Activated CD4-positive, alpha-beta T cell treated with anti-CD3 and anti-CD28 coated beads for 1 hour (primary cell): ENCODE results near the gene DNAJC5.
"Not testable (repeated sequence)": the region's sequence is repeated elsewhere in the genome, so short reads cannot be mapped to it uniquely, and the experiment has no call there.

Experiments used
- DNase-seq: peaks from one replicate; pipeline ENCODE4 v3.0.0-alpha.2; 2020

Gene DNAJC5

DNA sequence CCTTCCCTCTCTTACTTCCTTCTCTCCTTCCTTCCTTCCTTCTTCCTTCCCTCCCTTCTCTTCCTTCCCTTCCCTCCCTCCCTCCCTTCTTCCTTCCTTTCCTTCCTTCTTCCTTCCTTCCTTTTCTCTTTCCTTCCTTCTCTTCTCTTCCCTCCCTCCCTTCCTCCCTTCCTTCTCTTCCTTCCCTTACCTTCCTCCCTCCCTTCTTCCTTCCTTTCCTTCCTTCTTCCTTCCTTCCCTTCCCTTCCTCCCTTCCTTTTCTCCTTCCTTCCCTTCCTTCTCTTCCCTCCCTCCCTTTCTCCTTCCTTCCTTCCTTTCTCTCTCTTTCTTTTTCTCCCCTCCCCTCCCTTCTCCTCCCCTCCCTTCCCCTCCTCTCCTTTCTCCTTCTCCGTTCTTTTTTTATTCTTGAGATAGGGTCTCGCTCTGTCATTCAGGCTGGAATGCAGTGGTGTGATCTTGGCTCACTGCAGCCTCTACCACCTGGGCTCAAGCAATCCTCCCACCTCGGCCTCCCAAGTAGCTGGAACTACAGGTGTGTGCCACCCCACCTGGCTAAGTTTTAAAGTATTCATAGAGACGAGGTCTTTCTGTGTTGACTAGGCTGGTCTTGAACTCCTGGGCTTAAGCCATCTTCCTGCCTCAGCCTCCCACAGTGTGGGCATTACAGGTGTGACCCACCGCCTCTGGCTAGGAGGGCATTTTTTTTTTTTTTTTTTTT is 75.9 kb downstream of the DNAJC5 start:
- no peak for DNase-seq

GRCh38 chr20:63971960-63972311 is 77.0 kb downstream of the DNAJC5 start:
- not testable (repeated sequence) for DNase-seq

- peak; percentile 6 for DNase-seq
Measured at GRCh38 chr20:63972312-63973159, 77.6 kb downstream of the DNAJC5 start.

GRCh38 chr20:63973160-63973479 is 78.2 kb downstream of the DNAJC5 start:
- DNase-seq = no peak

DNA sequence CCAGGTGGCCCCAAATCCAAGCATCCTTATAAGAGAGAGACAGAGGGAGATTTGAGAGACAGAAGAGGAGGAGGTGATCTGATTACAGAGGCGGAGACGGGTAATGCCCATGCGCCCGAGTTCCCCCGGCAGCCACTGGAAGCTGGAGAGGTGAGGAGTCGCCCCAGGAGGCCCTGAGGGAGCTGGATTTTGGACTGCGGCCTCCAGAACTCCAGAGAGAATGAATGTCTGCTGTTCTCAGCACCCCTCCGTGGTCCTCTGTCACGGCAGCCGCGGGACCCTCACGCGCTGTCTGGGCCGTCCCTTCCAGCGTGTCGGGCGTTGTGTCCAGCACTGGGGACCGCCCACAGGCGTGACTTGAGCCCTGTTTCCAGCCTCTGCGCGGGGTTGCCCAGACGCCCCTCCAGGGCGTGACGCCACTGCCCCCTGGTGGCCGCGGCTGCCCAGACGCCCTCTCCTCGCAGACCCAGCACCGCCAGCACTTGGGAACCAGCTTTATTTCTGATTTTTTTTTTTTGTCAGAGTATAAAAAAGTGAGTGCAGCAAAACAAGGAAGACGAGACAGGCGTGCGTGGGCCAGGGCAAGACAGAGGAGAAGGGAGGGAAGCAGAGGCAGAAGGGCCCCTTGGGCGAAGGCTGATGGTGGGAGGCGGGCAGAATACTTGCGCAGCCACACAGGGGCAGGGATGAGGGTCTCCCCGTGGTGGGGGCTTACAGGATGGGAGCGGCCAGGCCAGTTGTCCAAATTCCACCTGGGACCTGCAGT is 78.9 kb downstream of the DNAJC5 start:
- peak; percentile 66 for DNase-seq

GRCh38 chr20:63974402-63975200 is 79.7 kb downstream of the DNAJC5 start:
- no peak for DNase-seq

DNA sequence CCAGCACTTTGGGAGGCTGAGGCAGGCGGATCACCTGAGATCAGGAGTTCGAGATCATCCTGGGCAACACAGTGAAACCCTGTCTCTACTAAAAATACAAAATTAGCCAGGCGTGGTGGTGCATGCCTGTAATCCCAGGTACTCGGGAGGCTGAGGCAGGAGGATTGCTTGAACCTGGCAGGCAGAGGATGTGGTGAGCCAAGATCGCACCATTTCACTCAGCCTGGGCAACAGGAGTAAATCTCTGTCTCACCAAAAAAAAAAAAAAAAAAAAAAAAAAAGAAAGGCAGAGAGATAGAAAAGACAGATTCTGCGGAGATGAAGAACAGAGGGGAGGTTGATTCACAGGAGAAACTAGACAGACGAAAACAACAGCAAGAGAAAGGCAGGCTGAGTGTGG is 81.6 kb downstream of the DNAJC5 start:
- not testable (repeated sequence) for DNase-seq

GRCh38 chr20:63976980-63977738 is 82.2 kb downstream of the DNAJC5 start:
- DNase-seq = no peak

DNA sequence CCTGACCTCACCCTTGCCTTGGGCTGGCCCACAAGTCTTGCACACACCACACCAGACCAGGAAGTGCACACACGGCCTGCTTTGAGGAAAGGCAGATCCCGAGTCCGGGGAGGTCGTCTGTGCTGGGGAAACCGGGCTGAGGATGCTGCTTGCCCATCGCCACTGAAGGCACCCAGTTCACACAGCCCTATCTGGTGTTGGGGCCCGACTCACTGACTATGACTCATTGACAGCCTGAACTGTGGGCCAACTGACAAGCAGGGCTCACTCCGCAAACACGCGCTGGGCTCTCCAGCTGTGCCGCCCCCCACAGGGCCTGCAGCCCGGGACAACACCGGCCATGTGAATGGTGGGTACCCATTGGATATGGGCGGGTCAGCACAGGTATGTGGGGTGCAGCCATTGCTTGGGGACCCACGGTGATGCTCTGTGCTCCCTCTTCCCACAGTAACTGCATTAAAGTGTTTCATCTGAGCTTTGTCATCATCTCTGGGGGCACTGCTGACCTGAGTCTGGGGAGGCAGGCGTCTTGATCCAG is 82.9 kb downstream of the DNAJC5 start:
- DNase-seq = no peak

DNA sequence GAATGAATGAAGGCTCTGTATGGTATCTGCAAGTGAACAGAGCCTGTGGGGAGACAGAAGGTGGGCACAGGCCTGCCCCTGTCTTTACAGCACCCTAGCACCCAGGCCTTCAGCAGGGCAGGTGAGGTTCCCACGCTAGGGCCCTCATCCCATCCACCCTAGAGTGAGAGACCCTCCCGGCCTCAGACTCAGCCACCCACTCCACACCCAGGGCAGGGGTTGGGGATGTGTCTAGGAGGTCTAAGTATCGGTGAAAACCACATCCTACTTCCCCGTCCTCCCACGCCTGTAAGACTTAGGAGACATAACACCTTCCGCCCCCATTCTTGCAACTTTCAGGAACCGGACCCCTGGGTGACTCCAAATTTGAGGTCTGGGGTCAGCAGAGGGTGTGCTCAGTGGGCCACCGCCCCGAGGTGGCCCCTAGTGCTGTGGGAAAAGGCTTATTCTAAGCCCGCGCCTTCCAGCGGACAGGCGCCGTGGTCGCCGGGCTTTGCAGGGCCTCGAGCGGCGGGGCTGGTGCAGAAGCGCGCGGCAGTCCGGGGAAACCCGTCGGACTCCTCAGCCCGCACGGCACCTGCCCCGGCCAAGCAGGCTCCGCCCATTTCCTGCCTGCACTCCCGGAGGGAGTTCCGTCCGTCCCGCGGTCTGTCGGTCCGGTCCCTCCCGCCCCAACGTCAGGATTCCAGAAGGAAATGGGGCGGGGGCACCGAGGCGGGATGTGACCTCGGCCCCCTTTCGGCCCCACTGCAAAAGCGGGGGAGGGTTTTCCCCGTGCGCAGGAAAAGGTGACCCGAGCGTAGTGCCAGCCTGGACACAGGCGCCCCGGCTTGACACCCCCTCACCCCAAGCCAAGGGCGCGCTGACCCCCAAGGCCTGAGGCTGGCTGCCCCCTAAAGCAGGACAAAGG is 83.6 kb downstream of the DNAJC5 start:
- peak; percentile 34 for DNase-seq

- DNase-seq = no peak
Measured at GRCh38 chr20:63979229-63979556, 84.3 kb downstream of the DNAJC5 start.

- peak; percentile 38 for DNase-seq
Measured at GRCh38 chr20:63979557-63980316, 84.8 kb downstream of the DNAJC5 start, which contains the start of gene SAMD10. Gene SAMD10 (minus strand): TSS chr20:63979642. CDS start chr20:63979467, 175 bp downstream.

DNA sequence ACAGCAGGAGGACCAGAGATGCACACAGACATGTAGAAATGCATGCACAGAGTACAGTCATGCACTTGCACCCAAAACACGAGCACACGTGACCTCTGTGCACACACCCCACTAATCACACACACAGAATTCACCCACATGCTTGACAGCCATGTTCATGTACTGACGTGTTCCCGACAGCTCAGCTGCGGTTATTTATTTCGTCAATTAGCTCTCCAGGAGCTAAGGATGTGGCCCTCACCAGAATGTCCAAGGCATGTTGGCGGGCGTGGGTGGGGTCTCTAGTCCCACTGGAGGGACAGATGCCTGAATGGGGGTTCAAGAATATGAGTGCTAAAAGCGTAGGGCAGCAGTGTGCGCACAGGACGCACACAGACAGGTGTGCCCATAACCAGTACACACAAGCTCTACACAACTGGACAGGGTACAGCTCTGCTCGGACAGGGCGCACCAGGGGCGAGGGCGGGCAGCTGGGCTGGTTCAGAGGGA is 85.4 kb downstream of the DNAJC5 start:
- DNase-seq = peak; percentile 12

GRCh38 chr20:63980806-63981728 is 86.1 kb downstream of the DNAJC5 start, which contains the start of gene PRPF6:
Gene PRPF6 (plus strand): TSS chr20:63981132. CDS start chr20:63981246, 114 bp downstream.
- peak; percentile 90 for DNase-seq

DNA sequence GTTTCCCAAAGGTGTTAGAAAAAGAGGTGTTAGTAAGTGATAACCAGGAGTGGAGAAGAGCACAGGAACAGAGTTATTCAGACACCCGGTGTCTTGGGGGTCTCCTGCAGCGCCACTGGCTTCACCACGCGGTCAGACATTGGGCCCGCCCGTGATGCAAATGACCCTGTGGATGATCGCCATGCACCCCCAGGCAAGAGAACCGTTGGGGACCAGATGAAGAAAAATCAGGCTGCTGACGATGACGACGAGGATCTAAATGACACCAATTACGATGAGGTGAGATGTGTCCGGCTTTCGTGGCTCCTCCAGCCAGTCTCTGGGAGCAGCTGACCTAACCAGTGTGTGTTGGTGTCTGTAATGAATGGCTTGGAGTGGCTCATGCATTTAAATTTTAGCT is 88.0 kb downstream of the DNAJC5 start:
- no peak for DNase-seq
